Stimulated activated CD8-positive, alpha-beta memory T cell treated with anti-CD3 and anti-CD28 coated beads, Interleukin-7, amount 100 ng/mL, for 4 hours (primary cell): Measurements from ENCODE around the gene NDUFAF7.
"Not testable (repeated sequence)": the region's sequence is repeated elsewhere in the genome, so short reads cannot be mapped to it uniquely, and the experiment has no call there.

Experiments used
- DNase-seq, 2 donors: peaks; one replicate each; pipeline ENCODE4 v3.0.0-alpha.2; 2020; ENCODE audit warnings: low read depth in 2 of 2

Gene NDUFAF7

GRCh38 chr2:37282746-37283145 lies 51.3 kb downstream of the NDUFAF7 start:
- DNase-seq: no peak

GRCh38 chr2:37283207-37283606 lies 51.7 kb downstream of the NDUFAF7 start:
- no peak for DNase-seq

- DNase-seq: no peak
These were observed 52.9 kb downstream of the NDUFAF7 start for GRCh38 chr2:37284381-37284780.

- no peak for DNase-seq
These were observed 56.5 kb downstream of the NDUFAF7 start for GRCh38 chr2:37287966-37288365.

GRCh38 chr2:37291680-37292079 lies 60.2 kb downstream of the NDUFAF7 start:
- DNase-seq: no peak

GRCh38 chr2:37294858-37295257 lies 63.4 kb downstream of the NDUFAF7 start:
- DNase-seq: not testable (repeated sequence)

GRCh38 chr2:37295469-37296073 lies 64.1 kb downstream of the NDUFAF7 start:
- DNase-seq: no peak

- no peak for DNase-seq
These were observed 66.2 kb downstream of the NDUFAF7 start for GRCh38 chr2:37297632-37298031.
